ENCODE results near the gene TSC2. TPM values are rescaled to one million over a fixed set of nuclear protein-coding genes. Genes with fewer than 3 reads are reported as not detected.

Gene TSC2
- total RNA-seq, 1 experiment from 2014 or later = 109 TPM

DNA sequence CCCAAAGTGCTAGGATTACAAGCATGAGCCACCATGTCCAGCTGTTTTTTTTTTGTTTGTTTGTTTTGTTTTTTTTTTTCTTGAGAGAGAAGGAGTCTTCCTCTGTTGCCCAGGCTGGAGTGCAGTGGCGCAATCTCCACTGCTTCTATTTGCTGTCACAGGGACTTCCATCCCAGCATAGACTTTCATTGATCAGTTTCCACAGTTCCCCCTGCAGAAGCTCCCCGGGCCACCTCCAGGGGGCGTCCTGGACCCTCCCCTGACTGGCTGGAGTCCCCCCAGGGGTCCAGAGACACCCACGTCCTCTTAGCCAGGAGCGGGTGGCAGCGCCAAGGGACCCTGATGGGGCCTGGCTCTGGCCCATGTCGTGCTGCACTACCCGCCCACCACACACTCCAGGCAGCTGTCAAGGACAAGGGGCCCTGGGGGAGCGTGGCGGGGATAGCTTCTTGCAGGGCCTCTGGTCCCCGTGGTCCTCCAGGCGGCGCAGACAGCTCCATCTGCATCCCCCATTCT lies 31.3 kb upstream of the TSC2 start:
- Histone ChIP-seq H3K27me3 (replicated peaks; ENCODE audit: control insufficient read depth, insufficient read depth, low read length) (no peaks in the 10 kb centered on the region), H3K36me3 (ENCODE audit: control insufficient read depth, insufficient read depth, low read length) (no peaks in the 10 kb centered on the region), H3K9me3 (no peaks in the 10 kb centered on the region), H3K4me1 (peaks cover 11% of the 10 kb centered on the region), H3K4me3 (ENCODE audit: low read depth, low read length) (no peak overlapping the region)
- DNase-seq = peak in 1 of 2 experiments; percentile 26
- H3K36me3 Mint-ChIP-seq (ENCODE audit: insufficient read depth, unreplicated experiment) = no peaks in the 10 kb centered on the region
- no TSS peak for BruUV-seq (replicated peaks)
- H3K9me3 Mint-ChIP-seq (ENCODE audit: unreplicated experiment) = no peaks in the 10 kb centered on the region
- H3K27me3 Mint-ChIP-seq (ENCODE audit: insufficient read depth, unreplicated experiment) = no peaks in the 10 kb centered on the region
- no peaks in the 10 kb centered on the region for H3K4me1 Mint-ChIP-seq (ENCODE audit: low read depth, unreplicated experiment)
- POLR2A ChIA-PET = no interaction called here
- CTCF ChIA-PET = interaction anchor here (1.2 kb wide), 1 partner anchor 139 kb away, joined by 3 read pairs; the partner anchor contains the start of gene TRAF7
- intact Hi-C loops (cut with micrococcal nuclease; ENCODE audit: unreplicated experiment) = no loop called here
- no peak overlapping the region for H3K4me3 Mint-ChIP-seq (ENCODE audit: unreplicated experiment)
- H3K27ac Mint-ChIP-seq (ENCODE audit: unreplicated experiment) = no peak overlapping the region
- TF ChIP-seq, protein P1, sequence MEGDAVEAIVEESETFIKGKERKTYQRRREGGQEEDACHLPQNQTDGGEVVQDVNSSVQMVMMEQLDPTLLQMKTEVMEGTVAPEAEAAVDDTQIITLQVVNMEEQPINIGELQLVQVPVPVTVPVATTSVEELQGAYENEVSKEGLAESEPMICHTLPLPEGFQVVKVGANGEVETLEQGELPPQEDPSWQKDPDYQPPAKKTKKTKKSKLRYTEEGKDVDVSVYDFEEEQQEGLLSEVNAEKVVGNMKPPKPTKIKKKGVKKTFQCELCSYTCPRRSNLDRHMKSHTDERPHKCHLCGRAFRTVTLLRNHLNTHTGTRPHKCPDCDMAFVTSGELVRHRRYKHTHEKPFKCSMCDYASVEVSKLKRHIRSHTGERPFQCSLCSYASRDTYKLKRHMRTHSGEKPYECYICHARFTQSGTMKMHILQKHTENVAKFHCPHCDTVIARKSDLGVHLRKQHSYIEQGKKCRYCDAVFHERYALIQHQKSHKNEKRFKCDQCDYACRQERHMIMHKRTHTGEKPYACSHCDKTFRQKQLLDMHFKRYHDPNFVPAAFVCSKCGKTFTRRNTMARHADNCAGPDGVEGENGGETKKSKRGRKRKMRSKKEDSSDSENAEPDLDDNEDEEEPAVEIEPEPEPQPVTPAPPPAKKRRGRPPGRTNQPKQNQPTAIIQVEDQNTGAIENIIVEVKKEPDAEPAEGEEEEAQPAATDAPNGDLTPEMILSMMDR (IDR thresholded peaks at IDR 0.05; ENCODE audit: insufficient read depth in 1 of 2, low read depth in 1 of 2, low read length in 1 of 2, severe bottlenecking in 1 of 2, unreplicated experiment in 1 of 2) = peak in 1 of 2 experiments; percentile 20

DNA sequence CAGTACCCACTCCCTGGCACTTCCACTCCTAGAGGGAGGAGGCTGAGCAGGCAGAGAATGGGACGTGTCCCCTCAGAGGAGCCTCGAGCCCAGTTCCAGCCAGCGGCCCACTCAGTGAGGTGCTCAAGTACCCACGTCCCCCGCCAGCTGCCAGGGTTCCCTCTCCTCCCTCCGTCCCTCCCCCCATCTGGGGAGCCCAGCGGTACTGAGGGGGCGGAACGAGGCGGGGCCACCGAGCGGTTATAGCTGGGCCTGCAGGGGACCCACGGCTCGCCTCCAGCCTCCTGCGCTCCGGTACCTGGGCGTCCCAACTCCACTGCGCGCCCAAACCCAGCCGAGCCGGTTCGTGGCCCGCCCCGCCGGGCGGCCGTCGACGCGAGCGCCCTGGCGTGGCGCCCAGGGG lies 28.3 kb upstream of the TSC2 start, which contains the start of gene NPW:
NPW (plus strand) TSS at position 268 of the 403 bp plus-strand sequence.
- CTCF ChIA-PET = interaction anchor here (0.9 kb wide), 1 partner anchor 10 kb away, joined by 3 read pairs; no protein-coding TSS in a partner anchor
- peak in 1 of 2 experiments; percentile 39 for DNase-seq
- Mint-ChIP-seq H3K4me3 (ENCODE audit: unreplicated experiment) (peak within 1 kb of the TSS; percentile 67), H3K27me3 (ENCODE audit: insufficient read depth, unreplicated experiment) (no peaks in the 10 kb centered on the region), H3K36me3 (ENCODE audit: insufficient read depth, unreplicated experiment) (no peaks in the 10 kb centered on the region), H3K27ac (ENCODE audit: unreplicated experiment) (no peak within 1 kb of the TSS), H3K4me1 (ENCODE audit: low read depth, unreplicated experiment) (peaks cover 17% of the 10 kb centered on the region), H3K9me3 (ENCODE audit: unreplicated experiment) (no peaks in the 10 kb centered on the region)
- H3K36me3 ChIP-seq (ENCODE audit: control insufficient read depth, insufficient read depth, low read length) = no peaks in the 10 kb centered on the region
- no TSS peak for BruUV-seq (replicated peaks)
- TF ChIP-seq, protein P1 (IDR thresholded peaks at IDR 0.05; ENCODE audit: insufficient read depth in 1 of 2, low read depth in 1 of 2, low read length in 1 of 2, severe bottlenecking in 1 of 2, unreplicated experiment in 1 of 2) = no peak
- no peaks in the 10 kb centered on the region for H3K27me3 ChIP-seq (replicated peaks; ENCODE audit: control insufficient read depth, insufficient read depth, low read length)
- H3K4me1 ChIP-seq = peaks cover 23% of the 10 kb centered on the region
- H3K9me3 ChIP-seq = no peaks in the 10 kb centered on the region
- intact Hi-C loops (cut with micrococcal nuclease; ENCODE audit: unreplicated experiment) = no loop called here
- H3K4me3 ChIP-seq (ENCODE audit: low read depth, low read length) = peak within 1 kb of the TSS; percentile 34
- POLR2A ChIA-PET = interaction anchor here (1.2 kb wide), 1 partner anchor 28 kb away, joined by 3 read pairs; the partner anchor contains the start of genes NTHL1 and TSC2

DNA sequence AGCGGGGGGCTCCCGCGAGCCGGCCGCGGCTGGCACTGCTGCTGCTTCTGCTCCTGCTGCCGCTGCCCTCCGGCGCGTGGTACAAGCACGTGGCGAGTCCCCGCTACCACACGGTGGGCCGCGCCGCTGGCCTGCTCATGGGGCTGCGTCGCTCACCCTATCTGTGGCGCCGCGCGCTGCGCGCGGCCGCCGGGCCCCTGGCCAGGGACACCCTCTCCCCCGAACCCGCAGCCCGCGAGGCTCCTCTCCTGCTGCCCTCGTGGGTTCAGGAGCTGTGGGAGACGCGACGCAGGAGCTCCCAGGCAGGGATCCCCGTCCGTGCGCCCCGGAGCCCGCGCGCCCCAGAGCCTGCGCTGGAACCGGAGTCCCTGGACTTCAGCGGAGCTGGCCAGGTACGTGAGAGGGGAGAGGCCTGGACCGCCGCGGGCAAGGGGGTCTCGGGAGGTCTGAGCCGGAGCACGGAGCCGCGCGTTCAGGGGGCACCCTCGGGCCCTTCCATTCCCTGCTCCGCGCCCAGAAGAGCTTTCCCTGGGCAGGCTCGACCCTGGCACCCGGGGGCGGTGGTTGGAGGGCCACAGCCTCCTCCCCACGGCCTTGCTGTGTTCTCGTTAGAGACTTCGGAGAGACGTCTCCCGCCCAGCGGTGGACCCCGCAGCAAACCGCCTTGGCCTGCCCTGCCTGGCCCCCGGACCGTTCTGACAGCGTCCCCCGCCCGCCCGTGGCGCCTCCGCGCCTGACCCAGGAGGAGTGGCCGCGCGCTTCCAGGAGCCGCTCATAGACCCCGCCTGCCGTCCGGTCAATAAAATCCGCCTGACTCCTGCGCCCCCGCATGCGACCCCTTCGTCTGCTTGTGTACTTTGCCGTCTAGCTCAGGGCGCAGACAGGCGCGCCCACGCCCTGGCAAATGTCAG lies 27.6 kb upstream of the TSC2 start:
- CTCF ChIA-PET = interaction anchor here (0.7 to 0.9 kb wide), 2 partner anchors 11 to 28 kb away, joined by 3 read pairs; no protein-coding TSS in a partner anchor

More for the DNA sequence above, 27.6 kb upstream of the TSC2 start:
- no peaks in the 10 kb centered on the region for H3K27me3 ChIP-seq (replicated peaks; ENCODE audit: control insufficient read depth, insufficient read depth, low read length)
- no peak for DNase-seq
- POLR2A ChIA-PET = interaction anchor here (1.2 kb wide), 1 partner anchor 28 kb away, joined by 3 read pairs; the partner anchor contains the start of genes NTHL1 and TSC2
- TF ChIP-seq, protein P1 (IDR thresholded peaks at IDR 0.05; ENCODE audit: insufficient read depth in 1 of 2, low read depth in 1 of 2, low read length in 1 of 2, severe bottlenecking in 1 of 2, unreplicated experiment in 1 of 2) = no peak
- Mint-ChIP-seq H3K36me3 (ENCODE audit: insufficient read depth, unreplicated experiment) (no peaks in the 10 kb centered on the region), H3K4me1 (ENCODE audit: low read depth, unreplicated experiment) (peaks cover 18% of the 10 kb centered on the region), H3K4me3 (ENCODE audit: unreplicated experiment) (peak overlapping the region; percentile 67), H3K27me3 (ENCODE audit: insufficient read depth, unreplicated experiment) (no peaks in the 10 kb centered on the region), H3K9me3 (ENCODE audit: unreplicated experiment) (no peaks in the 10 kb centered on the region), H3K27ac (ENCODE audit: unreplicated experiment) (no peak overlapping the region)
- H3K36me3 ChIP-seq (ENCODE audit: control insufficient read depth, insufficient read depth, low read length) = no peaks in the 10 kb centered on the region
- H3K4me1 ChIP-seq = peaks cover 20% of the 10 kb centered on the region
- H3K9me3 ChIP-seq = no peaks in the 10 kb centered on the region
- BruUV-seq (replicated peaks) = no TSS peak
- intact Hi-C loops (cut with micrococcal nuclease; ENCODE audit: unreplicated experiment) = no loop called here
- H3K4me3 ChIP-seq (ENCODE audit: low read depth, low read length) = peak overlapping the region; percentile 34
